HepG2 (cell line): ENCODE data around the gene NDUFS1. TPM values are rescaled to one million over a fixed set of nuclear protein-coding genes. Genes with fewer than 3 reads are reported as not detected.
A peak's percentile ranks its signal among the peaks of the same experiment; 100 is the strongest.

ENCODE experiments used
- ARNT ChIP-seq: fragments of 450-650 bp; IDR thresholded peaks from 2 replicates; pipeline ENCODE4 v1.6.1; 2017
- CBFB ChIP-seq: sonication (generic); formaldehyde crosslinking; IDR thresholded peaks from 2 replicates; pipeline ENCODE4 v1.4.0; 2020; ENCODE audit warnings: missing genetic modification reagents
- CEBPB ChIP-seq: IDR thresholded peaks from 2 replicates; pipeline ENCODE4 v1.6.1; 2011; ENCODE audit warnings: low read depth, low read length, improper control_type of control experiment, borderline replicate concordance
- GABPB1 ChIP-seq: IDR thresholded peaks from 2 replicates; pipeline ENCODE4 v1.6.1; 2016; ENCODE audit warnings: mild to moderate bottlenecking, missing genetic modification reagents, moderate library complexity, missing compliant biosample characterization
- GATA4 ChIP-seq: sonication (generic); IDR thresholded peaks from 2 replicates; pipeline ENCODE4 v1.6.1; 2016; ENCODE audit warnings: antibody characterized with exemption, low read depth, borderline replicate concordance
- HHEX ChIP-seq: IDR thresholded peaks from 2 replicates; pipeline ENCODE4 v1.6.1; 2016; ENCODE audit warnings: control low read depth
- HNF1B ChIP-seq: sonication (generic); formaldehyde crosslinking; IDR thresholded peaks from 2 replicates; pipeline ENCODE4 v1.5.1; 2020; ENCODE audit warnings: mild to moderate bottlenecking, moderate library complexity, missing genetic modification reagents
- HNRNPL ChIP-seq: fragments of 200-400 bp; formaldehyde crosslinking; IDR thresholded peaks from 2 replicates; pipeline ENCODE4 v1.6.1; 2017; ENCODE audit warnings: mild to moderate bottlenecking, low read depth, low read length
- HNRNPLL ChIP-seq: fragments of 200-400 bp; formaldehyde crosslinking; IDR thresholded peaks from 2 replicates; pipeline ENCODE4 v1.6.1; 2017; ENCODE audit warnings: mild to moderate bottlenecking, low read depth, low read length; ENCODE audit not compliant: poor library complexity, severe bottlenecking
- MBD4 ChIP-seq: IDR thresholded peaks from 2 replicates; pipeline ENCODE4 v1.6.1; 2012; ENCODE audit warnings: low read length, inconsistent platforms, borderline replicate concordance
- MED1 ChIP-seq: sonication (generic); formaldehyde crosslinking; IDR thresholded peaks from 2 replicates; pipeline ENCODE4 v1.4.0; 2020; ENCODE audit warnings: missing genetic modification reagents
- MED8 ChIP-seq: sonication (generic); formaldehyde crosslinking; IDR thresholded peaks from 2 replicates; pipeline ENCODE4 v1.8.1; 2023; ENCODE audit warnings: mild to moderate bottlenecking, missing genetic modification reagents; ENCODE audit not compliant: insufficient replicate concordance
- MEF2D ChIP-seq: sonication (generic); formaldehyde crosslinking; IDR thresholded peaks from 2 replicates; pipeline ENCODE4 v1.5.1; 2020; ENCODE audit warnings: mild to moderate bottlenecking, missing genetic modification reagents
- MTA1 ChIP-seq: sonication (generic); formaldehyde crosslinking; IDR thresholded peaks from 2 replicates; pipeline ENCODE4 v1.4.0; 2020; ENCODE audit warnings: missing genetic modification reagents, mild to moderate bottlenecking, borderline replicate concordance
- NRL ChIP-seq: sonication (generic); formaldehyde crosslinking; IDR thresholded peaks from 2 replicates; pipeline ENCODE4 v1.5.0; 2020; ENCODE audit warnings: missing genetic modification reagents, mild to moderate bottlenecking, moderate library complexity, borderline replicate concordance
- PATZ1 ChIP-seq: sonication (generic); formaldehyde crosslinking; IDR thresholded peaks from 2 replicates; pipeline ENCODE4 v1.4.0; 2020; ENCODE audit warnings: missing genetic modification reagents
- PHF5A ChIP-seq: IDR thresholded peaks from one replicate; pipeline ENCODE4 v1.6.1; 2018; ENCODE audit warnings: low read depth, missing genetic modification reagents; ENCODE audit not compliant: unreplicated experiment
- RFX3 ChIP-seq: IDR thresholded peaks from 2 replicates; pipeline ENCODE4 v1.6.1; 2016; ENCODE audit warnings: missing biosample characterization, missing genetic modification reagents
- SP1 ChIP-seq, 2 experiments: fragments of 450-650 bp in 1 of 2; sonication (generic) in 1 of 2; formaldehyde crosslinking in 1 of 2; IDR thresholded peaks; 2 replicates each; pipeline versions ENCODE4 v1.4.0 to v1.6.1; 2016 to 2020; ENCODE audit warnings: missing genetic modification reagents in 1 of 2
- THAP11 ChIP-seq: IDR thresholded peaks from 2 replicates; pipeline ENCODE4 v1.6.1; 2016; ENCODE audit warnings: missing biosample characterization, missing genetic modification reagents
- TOPORS ChIP-seq: sonication (generic); formaldehyde crosslinking; IDR thresholded peaks from 2 replicates; pipeline ENCODE4 v1.8.0; 2023; ENCODE audit warnings: mild to moderate bottlenecking, missing genetic modification reagents
- YEATS2 ChIP-seq: sonication (generic); formaldehyde crosslinking; IDR thresholded peaks from 2 replicates; pipeline ENCODE4 v1.4.0; 2020; ENCODE audit warnings: missing genetic modification reagents, borderline replicate concordance
- ZFX ChIP-seq: sonication (generic); formaldehyde crosslinking; IDR thresholded peaks from 2 replicates; pipeline ENCODE4 v1.4.0; 2020; ENCODE audit warnings: mild to moderate bottlenecking, low read depth, missing genetic modification reagents, moderate library complexity
- ZMYM2 ChIP-seq: sonication (generic); formaldehyde crosslinking; IDR thresholded peaks from 2 replicates; pipeline ENCODE4 v1.8.0; 2022; ENCODE audit warnings: mild to moderate bottlenecking, missing genetic modification reagents
- ZNF510 ChIP-seq: sonication (generic); formaldehyde crosslinking; IDR thresholded peaks from 2 replicates; pipeline ENCODE4 v1.4.0; 2020; ENCODE audit warnings: low read depth, mild to moderate bottlenecking, missing genetic modification reagents
- ZNF615 ChIP-seq: sonication (generic); formaldehyde crosslinking; IDR thresholded peaks from 2 replicates; pipeline ENCODE4 v1.5.0; 2020; ENCODE audit warnings: mild to moderate bottlenecking, missing genetic modification reagents, borderline replicate concordance
- ZNF619 ChIP-seq: sonication (generic); formaldehyde crosslinking; IDR thresholded peaks from 2 replicates; pipeline ENCODE4 v1.4.0; 2020; ENCODE audit warnings: mild to moderate bottlenecking, missing genetic modification reagents
- polyA plus RNA-seq, 8 experiments: library from polyadenylated mRNA; depleted of rRNA in 3 of 8; stranded (reverse) in 7 of 8; unstranded in 1 of 8; fragments of >200 nt; fragmentation: Illumina TruSeq in 4 of 8; extraction: Trizol in 4 of 8; gene quantifications; 2 replicates each; pipeline versions ENCODE4 v1.2.1 to v1.2.3, GENCODE V29; 2011 to 2016; ENCODE audit warnings: low read depth in 4 of 8, missing spikeins in 1 of 8, mixed read lengths in 1 of 8; ENCODE audit not compliant: insufficient read depth in 1 of 8
- total RNA-seq, 5 experiments: library from RNA; depleted of rRNA; stranded (reverse); fragments of >200 nt; fragmentation: Illumina TruSeq; extraction: Trizol; gene quantifications; 2 replicates each; pipeline ENCODE4 v1.2.3, GENCODE V29; 2016; ENCODE audit warnings: low read depth in 1 of 5
- TF ChIP-seq, protein P1 (sequence below): sonication (generic); formaldehyde crosslinking; IDR thresholded peaks from 2 replicates; pipeline ENCODE4 v1.4.0; 2020; ENCODE audit warnings: mild to moderate bottlenecking, missing genetic modification reagents

The NDUFS1 gene
- total and polyA plus RNA-seq, 2 of the 13 experiments (the other 11 are each of a cell fraction or from before 2014, with no cell fraction given), result 139 to 242 TPM

GRCh38 chr2:206160125-206160806, 1.0 kb upstream of the NDUFS1 start (continued):
- TF ChIP-seq ZFX (no peak), GABPB1 (CRISPR knock-in tag) (no peak), THAP11 (CRISPR knock-in tag) (no peak), MTA1 (CRISPR knock-in tag) (no peak), SP1 (IDR thresholded peaks at IDR 0.05) (no peak), SP1 (CRISPR knock-in tag; IDR thresholded peaks at IDR 0.05) (no peak), TOPORS (CRISPR knock-in tag) (no peak), NRL (CRISPR knock-in tag) (no peak), HNF1B (CRISPR knock-in tag) (no peak), ZNF510 (CRISPR knock-in tag) (no peak), MEF2D (CRISPR knock-in tag) (no peak), YEATS2 (CRISPR knock-in tag) (no peak), CBFB (CRISPR knock-in tag) (no peak), PHF5A (CRISPR knock-in tag) (no peak), ZNF615 (CRISPR knock-in tag) (no peak), ZNF619 (CRISPR knock-in tag) (no peak), HHEX (no peak), MED8 (CRISPR knock-in tag) (no peak), CEBPB (no peak), HNRNPLL (no peak), MBD4 (no peak), RFX3 (no peak), MED1 (CRISPR knock-in tag) (no peak), ARNT (no peak), PATZ1 (CRISPR knock-in tag) (peak; percentile 77; the same call in 1 of the 2 replicates), HNRNPL (no peak), ZMYM2 (CRISPR knock-in tag) (peak; percentile 56; the same call in 1 of the 2 replicates), GATA4 (no peak)
- TF ChIP-seq, protein P1, sequence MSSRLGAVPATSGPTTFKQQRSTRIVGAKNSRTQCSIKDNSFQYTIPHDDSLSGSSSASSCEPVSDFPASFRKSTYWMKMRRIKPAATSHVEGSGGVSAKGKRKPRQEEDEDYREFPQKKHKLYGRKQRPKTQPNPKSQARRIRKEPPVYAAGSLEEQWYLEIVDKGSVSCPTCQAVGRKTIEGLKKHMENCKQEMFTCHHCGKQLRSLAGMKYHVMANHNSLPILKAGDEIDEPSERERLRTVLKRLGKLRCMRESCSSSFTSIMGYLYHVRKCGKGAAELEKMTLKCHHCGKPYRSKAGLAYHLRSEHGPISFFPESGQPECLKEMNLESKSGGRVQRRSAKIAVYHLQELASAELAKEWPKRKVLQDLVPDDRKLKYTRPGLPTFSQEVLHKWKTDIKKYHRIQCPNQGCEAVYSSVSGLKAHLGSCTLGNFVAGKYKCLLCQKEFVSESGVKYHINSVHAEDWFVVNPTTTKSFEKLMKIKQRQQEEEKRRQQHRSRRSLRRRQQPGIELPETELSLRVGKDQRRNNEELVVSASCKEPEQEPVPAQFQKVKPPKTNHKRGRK (CRISPR knock-in tag), result no peak
